GM21515 (cell line): ENCODE data around the gene DHRS1.
A peak's percentile ranks its signal among the peaks of the same experiment; 100 is the strongest.

Experiments
- ATAC-seq: cut with Tn5 transposase; IDR thresholded peaks from one replicate; pipeline ENCODE4 v1.9.1; 2021; ENCODE audit not compliant: unreplicated experiment

DHRS1 gene

DNA sequence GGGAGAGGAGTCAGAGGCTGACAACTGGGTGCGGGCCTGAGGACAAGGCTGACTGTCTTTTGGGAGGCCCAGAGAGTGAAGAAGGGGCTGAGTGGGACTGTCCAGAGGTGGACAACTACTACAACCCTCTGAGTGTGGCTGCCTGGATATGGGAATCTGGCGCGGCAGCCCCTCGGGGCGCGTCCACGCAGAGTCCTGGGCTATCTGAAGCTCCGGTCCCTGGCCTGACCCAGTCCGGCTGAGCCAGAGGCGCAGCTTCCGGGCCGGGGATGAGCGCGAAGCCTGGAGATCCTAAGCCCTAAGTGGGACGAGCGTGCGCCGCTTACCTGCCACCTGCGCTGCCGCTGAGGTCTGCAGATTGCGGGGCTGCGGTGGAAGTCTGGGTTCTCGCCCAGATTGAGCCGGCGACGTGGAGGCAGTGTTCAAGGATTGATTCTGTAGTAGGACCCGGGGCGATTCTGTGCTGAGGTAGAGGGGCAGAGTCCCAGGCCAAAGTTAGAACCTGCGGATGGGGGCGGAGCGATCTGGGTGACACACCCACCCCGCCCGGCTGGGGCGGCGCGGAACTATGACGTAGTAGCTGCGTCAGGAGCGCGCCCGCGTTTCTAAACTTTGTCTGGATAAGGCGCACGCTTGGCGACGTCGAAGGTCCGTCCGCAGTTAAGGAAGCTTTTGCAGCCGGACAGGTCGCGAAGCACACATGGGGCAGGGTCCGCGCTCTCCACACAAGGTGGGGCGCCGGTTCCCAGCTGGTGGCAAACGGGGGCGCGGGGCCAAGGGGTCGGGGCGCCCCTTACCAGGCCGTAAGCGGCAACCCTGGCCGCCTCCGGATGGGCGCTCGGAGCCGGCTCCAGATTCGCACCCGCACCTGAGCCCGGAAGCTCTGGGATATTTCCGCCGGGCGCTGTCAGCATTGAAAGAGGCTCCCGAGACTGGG lies at the start of gene DHRS1, which contains the start of gene NOP9:
Gene DHRS1, minus strand, starts transcription at position 526 of the 937 bp plus-strand sequence. CDS start 674 bp downstream, outside the sequence.
Gene NOP9, plus strand, starts transcription at position 596 of the 937 bp plus-strand sequence. Its CDS starts 105 bp downstream, at position 701.
- ATAC-seq: peak; percentile 67

GRCh38 chr14:24348186-24348585 lies 48.6 kb upstream of the DHRS1 start:
- ATAC-seq: no peak

DNA sequence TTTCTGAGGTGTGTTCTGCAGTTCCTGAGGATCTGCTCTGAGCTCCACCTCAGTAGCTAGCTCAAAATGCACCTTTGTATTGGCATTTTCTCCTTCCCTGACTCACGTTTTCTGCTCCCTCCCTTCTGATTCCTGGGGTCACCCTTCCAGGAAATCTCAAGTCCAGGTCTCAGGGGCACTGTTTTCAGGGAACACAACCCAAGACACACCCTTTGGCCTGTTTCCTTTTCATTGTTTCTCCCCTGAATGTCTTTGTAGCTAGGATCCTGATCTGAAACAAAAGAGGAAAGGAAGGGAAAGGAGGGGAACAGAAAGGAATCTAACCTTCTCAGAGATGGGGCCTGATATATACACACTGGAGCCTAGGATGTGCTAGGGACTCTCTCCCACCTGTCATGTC lies 47.6 kb upstream of the DHRS1 start:
- ATAC-seq: no peak

DNA sequence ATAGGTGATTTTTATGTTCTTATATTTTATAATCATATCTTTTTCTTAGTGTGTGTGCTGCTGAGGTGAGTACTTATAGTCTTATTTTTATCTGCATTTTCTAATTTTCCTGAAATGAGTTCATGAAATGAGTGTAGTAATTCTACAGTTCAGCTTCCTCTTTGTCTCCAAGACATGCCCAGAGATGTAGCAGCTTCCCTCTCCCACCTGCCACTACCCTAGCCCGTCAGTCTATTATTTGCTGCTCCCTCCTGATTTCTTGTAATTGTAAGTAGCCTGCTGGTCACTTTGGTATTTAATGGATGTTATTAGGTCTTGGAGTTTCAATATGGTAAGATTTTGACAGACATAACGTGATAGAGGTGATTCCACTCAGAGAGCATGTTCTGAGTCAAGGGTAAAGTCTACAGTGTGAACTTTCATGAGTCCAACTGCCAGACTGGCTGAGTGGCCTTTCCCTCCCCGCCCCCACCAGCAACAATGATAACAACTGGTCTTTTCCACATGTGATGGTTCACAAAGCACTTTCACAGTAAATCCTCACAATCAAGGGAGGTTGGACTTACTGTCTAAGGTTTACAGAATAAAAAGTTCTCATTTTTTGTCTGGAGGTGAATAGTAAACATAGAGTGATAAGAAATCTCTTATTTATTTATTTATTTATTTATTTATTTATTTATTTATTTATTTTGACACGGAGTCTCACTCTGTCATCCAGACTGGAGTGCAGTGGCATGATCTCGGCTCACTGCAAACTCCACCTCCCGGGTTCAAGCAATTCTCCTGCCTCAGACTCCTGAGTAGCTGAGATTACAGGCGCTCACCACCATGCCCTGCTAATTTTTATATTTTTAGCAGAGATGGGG lies 44.4 kb upstream of the DHRS1 start:
- ATAC-seq: no peak

DNA sequence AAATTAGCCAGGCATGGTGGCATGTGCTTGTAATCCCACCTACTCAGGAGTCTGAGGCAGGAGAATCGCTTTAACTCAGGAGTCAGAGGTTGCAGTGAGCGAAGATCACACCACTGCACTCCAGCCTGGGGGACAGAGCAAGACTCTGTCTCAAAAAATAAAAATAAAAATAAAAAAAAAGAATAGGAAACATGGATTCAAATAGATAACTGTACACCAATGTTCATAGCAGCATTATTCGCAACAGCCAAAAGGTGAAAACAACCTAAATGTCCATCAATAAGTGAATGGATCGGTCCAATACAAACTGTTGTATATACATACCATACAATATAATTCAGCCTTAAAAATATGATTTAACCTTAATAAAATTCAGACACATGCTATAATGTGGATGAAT lies 43.3 kb upstream of the DHRS1 start:
- no peak for ATAC-seq

- ATAC-seq: no peak
Measured at GRCh38 chr14:24340606-24341005, 41.0 kb upstream of the DHRS1 start.

DNA sequence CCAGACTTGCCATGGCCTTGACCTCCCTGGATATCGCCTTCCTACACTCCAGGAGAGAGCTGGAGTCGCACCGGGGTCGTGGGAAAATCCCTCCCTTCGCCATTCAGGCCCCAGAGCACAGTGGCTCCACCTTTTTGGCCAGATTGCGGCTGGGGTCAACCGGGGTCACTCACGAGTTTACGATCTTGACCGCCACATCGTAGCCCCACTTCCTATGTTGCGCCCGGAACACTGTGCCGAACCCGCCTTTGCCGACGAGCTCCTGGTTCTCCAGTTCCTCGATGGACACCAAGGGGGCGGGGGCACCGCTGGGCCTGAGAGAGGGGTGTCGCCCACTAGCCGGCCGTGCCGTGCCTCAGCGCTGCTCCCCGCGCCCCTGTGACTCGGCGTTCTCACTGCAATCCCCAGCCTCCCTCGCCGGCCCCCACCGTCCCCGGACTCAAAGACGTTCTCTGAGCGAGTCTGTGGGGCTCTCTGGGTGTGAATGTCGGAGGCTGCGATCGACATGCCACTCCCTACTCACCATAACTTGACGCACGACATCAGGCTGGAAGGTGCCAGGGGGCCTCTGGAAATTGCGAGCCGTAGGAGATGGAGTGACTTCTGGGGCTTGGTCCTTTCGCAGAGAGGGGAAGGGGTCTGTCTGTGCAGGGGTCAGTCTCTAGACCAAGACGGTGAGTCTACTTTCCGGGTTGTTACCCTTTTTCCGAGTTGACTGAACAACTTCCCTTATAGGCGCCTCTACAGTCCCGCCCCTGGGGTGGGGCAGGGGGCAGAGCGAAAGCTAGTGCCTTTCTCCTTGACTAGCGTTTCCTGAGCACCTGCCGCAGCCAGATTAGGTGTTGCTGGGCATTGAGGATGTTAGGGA lies 39.9 kb upstream of the DHRS1 start, which contains the start of gene RIPK3:
Gene RIPK3, minus strand, starts transcription at position 708 of the 868 bp plus-strand sequence. Its CDS starts 165 bp downstream, at position 543.
- peak; percentile 90 for ATAC-seq

DNA sequence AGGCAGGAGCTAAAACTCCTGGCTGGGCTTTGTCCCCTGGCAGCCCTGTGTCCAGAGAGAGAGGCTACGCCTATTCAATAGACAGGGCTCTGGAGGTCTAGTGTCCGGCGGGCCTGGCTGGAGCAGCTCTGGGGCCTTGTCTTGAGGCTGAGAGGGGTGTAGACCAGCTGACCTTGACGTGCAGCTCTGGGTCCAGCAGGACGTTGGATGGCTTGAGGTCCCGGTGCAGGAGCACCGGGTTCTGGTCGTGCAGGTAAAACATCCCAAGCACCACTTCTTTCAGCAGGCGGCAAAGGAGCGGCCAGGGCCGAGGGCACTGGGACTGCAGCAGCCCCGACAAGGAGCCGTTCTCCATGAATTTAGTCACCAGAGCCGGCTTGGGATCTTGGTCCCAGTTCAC lies 39.3 kb upstream of the DHRS1 start:
- no peak for ATAC-seq

- ATAC-seq: no peak
Measured at GRCh38 chr14:24337824-24338175, 38.2 kb upstream of the DHRS1 start.

- no peak for ATAC-seq
Measured at GRCh38 chr14:24337144-24337823, 37.7 kb upstream of the DHRS1 start.

- ATAC-seq: no peak
Measured at GRCh38 chr14:24335461-24336171, 36.0 kb upstream of the DHRS1 start.

DNA sequence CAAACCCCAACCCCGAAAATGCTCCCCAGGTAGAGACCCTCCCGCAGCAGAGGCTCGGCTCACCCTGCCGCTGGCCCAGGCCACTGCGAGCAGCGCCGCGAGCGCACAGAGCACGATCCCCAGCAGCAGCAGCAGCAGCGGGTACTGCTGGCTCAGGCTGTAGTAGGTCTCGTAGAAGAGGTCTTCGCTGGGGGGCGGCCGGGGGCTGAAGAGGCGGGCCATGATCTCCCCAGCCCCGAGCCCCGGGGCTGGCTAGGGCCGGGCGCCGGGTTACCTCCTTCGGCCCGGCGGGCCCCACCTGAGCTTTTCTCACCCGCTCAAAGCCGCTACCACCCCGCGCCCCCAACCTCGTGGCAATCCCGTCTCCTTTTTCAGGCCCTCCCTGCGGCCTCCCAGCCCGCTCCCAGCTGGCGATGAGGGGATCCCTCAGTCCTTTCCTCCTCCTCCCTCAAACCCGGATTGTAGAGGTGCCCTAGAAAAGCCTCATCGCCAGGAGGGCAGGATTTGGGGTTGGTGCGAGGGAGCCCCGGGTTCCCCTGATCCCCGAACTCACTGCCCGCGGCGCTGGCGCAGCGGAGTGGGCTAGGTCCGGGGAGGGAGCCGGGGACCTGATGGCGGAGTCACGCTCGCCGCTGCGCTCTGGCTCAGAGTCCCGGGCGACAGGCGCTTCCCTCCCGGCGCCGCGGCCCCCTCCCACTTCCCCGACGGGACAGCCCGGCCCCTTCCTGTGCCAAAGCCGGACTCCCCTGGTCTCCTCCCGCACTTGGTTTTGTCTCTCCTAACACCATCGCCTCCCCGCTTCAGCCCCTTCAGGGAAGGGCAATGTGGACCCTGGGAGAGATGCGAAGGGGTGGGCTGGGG lies 35.1 kb upstream of the DHRS1 start, which contains the start of gene ADCY4:
Gene ADCY4, minus strand, starts transcription at position 641 of the 861 bp plus-strand sequence. Its CDS starts 419 bp downstream, at position 222.
- ATAC-seq: no peak

DNA sequence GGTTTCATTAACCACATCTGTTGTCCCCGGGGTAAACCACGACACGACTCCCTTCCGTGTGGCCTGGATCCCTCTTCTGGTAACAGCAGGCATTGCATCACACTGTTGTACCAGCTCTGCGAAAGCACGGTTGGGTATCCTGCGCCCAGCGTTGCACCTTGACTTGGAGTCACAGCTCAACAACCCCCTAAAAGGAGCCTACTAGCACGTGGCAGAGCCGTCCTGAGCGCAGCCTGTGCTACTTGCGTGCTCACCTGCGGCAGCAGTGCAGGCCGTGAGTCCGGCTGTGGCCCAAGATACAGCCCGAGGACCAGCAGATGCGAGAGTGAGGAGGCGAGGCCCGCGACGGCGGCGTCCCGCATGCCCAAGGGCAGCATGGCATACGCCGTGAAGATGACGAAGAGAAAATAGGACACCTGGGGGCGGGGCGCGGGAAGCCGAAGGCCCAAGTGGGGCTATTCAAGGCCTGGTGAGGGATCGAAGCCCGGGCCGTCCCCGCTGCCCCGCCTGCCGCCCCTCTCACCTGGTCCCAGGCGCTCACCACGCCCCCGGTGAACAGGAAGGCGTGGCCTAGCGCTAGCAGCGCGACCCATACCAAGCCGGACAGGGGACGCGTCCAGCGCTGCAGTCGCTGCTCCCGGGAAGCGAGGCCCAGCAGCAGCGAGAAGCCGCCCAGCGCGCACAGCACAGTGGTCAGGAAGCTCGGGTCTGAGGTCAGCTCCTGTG lies 32.9 kb upstream of the DHRS1 start:
- ATAC-seq: peak; percentile 77

DNA sequence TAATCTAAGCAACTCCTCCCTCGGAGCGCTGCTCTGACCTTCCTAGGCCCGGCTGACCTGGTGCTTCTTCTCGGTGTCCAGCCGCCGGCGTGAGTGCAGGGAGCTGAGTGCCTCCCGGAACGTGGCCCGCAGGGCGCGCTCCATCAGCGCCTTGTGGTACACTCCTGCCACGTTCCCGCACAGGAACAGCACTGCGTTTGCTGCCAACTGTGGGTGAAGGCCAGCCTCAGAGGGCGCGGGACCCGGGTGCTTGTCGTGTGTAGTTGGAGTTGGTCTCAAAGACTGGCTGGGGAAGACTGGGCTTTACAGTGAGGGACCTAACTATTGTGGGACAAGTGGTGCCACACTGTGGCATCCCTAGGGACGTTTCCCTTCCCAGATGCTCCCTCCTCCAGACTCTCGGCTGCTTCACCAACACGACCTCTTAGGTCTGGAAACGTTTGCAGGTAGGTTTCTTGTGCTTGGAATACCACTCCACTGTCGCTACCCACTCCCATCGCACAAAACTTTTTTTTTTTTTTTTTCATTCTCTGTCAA lies 32.2 kb upstream of the DHRS1 start:
- ATAC-seq: peak; percentile 2

GRCh38 chr14:24330973-24331674 lies 31.5 kb upstream of the DHRS1 start:
- ATAC-seq: no peak

DNA sequence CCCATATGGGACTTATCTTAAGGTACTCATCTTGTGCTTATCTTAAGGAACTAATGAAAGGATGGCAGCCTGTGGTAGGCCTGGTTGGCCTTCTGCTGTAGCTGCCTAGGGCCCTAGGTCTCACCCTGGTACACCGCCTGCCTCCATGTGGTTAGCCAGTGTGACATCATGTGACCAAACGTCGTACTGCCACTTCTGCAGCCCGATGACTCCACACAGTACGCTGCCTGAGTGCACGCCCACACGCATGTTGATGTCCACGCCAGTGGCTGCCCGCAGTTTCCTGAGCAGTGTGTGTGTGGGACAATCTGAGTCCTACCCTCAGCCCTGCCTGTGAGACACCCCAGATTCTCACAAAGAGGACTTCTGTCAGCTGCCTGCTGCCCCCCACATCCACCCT lies 30.2 kb upstream of the DHRS1 start:
- no peak for ATAC-seq
